Activated CD4-positive, CD25-positive, alpha-beta regulatory T cell treated with anti-CD3 and anti-CD28 coated beads, Interleukin-2, amount 50 U/mL, for 24 hours (primary cell): Measurements from ENCODE around the gene SLC25A33.
"Not testable (repeated sequence)": the region's sequence is repeated elsewhere in the genome, so short reads cannot be mapped to it uniquely, and the experiment has no call there.

Experiments used
- ATAC-seq, 2 donors: fragments of 150-1000 bp; cut with Tn5 transposase; one replicate each; pipeline ENCODE4 v1.10.0; 2021; ENCODE audit warnings: mild to moderate bottlenecking in 1 of 2, moderate library complexity in 1 of 2

SLC25A33 gene

GRCh38 chr1:9539829-9540550 lies 725 bp downstream of the SLC25A33 start:
- peak; percentile 41 to 51 for ATAC-seq

- no peak for ATAC-seq
Measured at GRCh38 chr1:9542430-9542829, 3.2 kb downstream of the SLC25A33 start.

- no peak for ATAC-seq
Measured at GRCh38 chr1:9544926-9545325, 5.7 kb downstream of the SLC25A33 start.

- no peak for ATAC-seq
Measured at GRCh38 chr1:9549955-9550546, 10.8 kb downstream of the SLC25A33 start.

- ATAC-seq = no peak
Measured at GRCh38 chr1:9551984-9552383, 12.7 kb downstream of the SLC25A33 start.

GRCh38 chr1:9553736-9554144 lies 14.5 kb downstream of the SLC25A33 start:
- ATAC-seq = no peak

GRCh38 chr1:9555942-9556341 lies 16.7 kb downstream of the SLC25A33 start:
- ATAC-seq = no peak

- ATAC-seq = no peak
Measured at GRCh38 chr1:9557624-9558023, 18.4 kb downstream of the SLC25A33 start.

- no peak for ATAC-seq
Measured at GRCh38 chr1:9558271-9558945, 19.1 kb downstream of the SLC25A33 start.

GRCh38 chr1:9558946-9559545 lies 19.8 kb downstream of the SLC25A33 start:
- ATAC-seq = no peak

- ATAC-seq = no peak
Measured at GRCh38 chr1:9559673-9560072, 20.4 kb downstream of the SLC25A33 start.

- not testable (repeated sequence) for ATAC-seq
Measured at GRCh38 chr1:9560090-9560489, 20.8 kb downstream of the SLC25A33 start.

GRCh38 chr1:9561429-9561828 lies 22.2 kb downstream of the SLC25A33 start:
- ATAC-seq = no peak

GRCh38 chr1:9569267-9569666 lies 30.0 kb downstream of the SLC25A33 start:
- ATAC-seq = no peak

GRCh38 chr1:9570886-9571529 lies 31.7 kb downstream of the SLC25A33 start:
- ATAC-seq = not testable (repeated sequence)

GRCh38 chr1:9573723-9574122 lies 34.5 kb downstream of the SLC25A33 start:
- no peak for ATAC-seq

GRCh38 chr1:9575486-9575885 lies 36.2 kb downstream of the SLC25A33 start:
- no peak for ATAC-seq

- no peak for ATAC-seq
Measured at GRCh38 chr1:9576903-9577302, 37.6 kb downstream of the SLC25A33 start.

GRCh38 chr1:9577423-9577822 lies 38.2 kb downstream of the SLC25A33 start:
- no peak for ATAC-seq

- ATAC-seq = no peak
Measured at GRCh38 chr1:9580942-9581341, 41.7 kb downstream of the SLC25A33 start.

GRCh38 chr1:9586147-9586766 lies 47.0 kb downstream of the SLC25A33 start:
- no peak for ATAC-seq

- peak; percentile 89 to 91 for ATAC-seq
Measured at GRCh38 chr1:9588551-9589143, 49.4 kb downstream of the SLC25A33 start, which contains the start of gene TMEM201. Gene TMEM201, plus strand, starts transcription at chr1:9588911. Its CDS starts 20 bp downstream, at chr1:9588931.
